GM19468 (cell line): Measurements from ENCODE around the gene IL22RA1.

Experiments used
- ATAC-seq: cut with Tn5 transposase; IDR thresholded peaks from one replicate; pipeline ENCODE4 v1.9.1; 2021; ENCODE audit warnings: mild to moderate bottlenecking, moderate library complexity, moderate number of reproducible peaks; ENCODE audit not compliant: unreplicated experiment; ENCODE audit errors: extremely low read depth

The IL22RA1 gene

DNA sequence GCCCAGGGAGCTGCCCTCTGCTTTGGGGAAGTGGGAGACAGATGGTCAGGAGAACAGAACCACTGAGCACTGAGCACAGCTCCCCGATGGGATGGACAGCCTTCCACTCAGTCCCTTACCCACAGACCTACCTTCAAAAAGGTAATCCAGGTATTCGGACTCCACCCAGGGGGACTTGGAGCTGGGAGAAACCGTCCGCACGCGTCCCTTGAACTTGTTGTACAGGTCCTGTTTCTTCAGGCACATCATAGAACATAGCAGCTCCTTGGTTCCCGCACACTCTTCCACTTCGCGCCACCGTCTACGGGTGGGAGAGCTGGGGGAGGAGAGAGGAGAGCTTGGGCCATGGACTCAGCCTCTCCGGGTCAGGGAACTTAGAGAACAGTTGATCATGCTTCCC is 26.3 kb upstream of the IL22RA1 start:
- ATAC-seq, result no peak

DNA sequence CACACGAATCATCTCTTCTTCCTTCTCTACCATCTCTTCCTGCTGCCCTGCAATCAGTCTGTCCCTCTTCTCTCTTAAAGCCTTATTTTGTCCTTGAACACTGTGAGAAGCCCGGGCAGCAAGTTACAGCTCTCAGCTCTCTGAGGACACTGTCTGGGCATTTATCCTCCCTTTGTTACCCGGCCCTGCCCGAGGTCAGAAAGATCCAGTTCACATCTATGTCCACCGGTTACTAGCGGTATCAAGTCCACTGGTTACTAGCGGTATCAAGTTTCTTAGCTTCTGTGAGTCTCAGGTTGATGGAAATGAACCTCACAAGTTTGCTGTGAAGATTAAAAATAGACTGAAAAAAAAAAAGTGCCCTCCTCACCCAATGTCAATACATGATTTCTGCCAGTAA is 25.3 kb upstream of the IL22RA1 start:
- ATAC-seq, result no peak

DNA sequence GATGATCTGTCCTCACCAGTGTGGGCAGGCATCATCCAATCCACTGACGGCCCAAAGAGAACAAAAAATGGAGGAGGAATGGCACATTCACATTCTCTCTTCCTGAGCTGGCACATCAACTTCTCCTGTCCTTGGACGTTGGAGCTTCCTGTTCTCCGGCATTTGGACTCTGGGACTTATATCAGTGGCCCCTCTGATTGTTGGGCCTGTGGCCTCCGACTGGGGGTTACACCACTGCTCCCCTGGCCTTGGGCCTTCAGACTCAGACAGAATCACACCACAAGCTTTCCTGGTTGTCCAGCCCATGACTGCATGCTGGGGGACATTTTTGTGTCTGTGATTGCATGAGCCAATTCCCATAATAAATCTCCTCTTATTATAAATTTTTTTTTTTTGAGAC is 24.1 kb upstream of the IL22RA1 start:
- ATAC-seq, result no peak

DNA sequence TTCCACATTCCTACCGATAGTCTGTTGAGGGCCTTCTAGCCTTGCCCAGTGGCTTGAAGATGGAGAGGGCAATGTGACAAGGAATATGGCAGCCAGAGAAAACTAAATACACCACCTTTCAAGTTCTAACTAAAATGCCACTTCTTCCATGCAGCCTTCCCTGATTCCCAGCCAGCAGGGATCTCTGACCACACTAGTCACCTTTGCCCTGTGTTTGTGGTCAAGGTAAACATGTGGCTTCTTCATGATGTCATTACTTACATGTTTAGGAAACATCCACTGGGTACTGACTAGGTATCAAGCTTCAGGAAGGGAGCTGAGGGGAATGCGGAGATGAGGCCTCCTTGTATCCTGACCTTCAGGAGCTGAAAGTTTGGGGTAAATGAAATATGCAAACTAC is 22.6 kb upstream of the IL22RA1 start:
- ATAC-seq, result no peak

DNA sequence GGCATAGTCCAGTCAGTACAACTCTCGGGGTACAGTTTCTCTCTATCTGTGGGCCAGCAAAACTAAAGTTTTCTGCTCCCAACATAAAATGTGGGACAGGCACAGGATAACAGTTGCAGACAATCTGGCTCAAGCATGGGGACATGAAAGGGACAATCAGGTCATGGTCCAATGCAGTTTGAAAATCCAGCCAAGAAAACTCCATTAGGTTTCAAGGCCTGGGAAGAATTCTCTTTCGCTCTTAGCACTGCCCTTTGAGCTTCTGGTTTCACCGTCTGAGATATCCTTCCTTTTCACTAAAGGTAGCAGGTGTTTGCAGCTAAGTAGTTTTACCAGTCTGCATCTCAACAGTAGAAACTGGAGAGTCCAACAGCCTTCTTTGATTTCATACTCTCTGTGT is 21.1 kb upstream of the IL22RA1 start:
- no peak for ATAC-seq

DNA sequence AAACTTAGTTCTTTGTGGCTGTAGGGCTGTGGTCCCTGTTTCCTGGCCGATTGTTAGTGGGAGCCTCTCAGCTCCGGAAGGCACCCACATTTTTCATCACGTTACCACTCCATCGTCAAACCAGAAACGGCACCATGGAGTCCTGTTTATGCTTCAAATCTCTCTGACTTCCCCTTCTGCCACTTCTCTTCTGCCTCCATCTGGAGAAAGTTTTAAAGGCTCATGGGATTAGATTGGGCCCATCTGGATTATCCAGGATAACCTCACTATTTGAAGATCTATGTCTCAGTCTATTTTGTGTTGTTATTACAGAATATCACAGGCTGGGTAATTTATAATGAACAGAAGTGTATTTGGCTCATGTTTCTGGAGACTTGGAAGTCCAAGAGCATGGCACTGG is 19.3 kb upstream of the IL22RA1 start:
- no peak for ATAC-seq

DNA sequence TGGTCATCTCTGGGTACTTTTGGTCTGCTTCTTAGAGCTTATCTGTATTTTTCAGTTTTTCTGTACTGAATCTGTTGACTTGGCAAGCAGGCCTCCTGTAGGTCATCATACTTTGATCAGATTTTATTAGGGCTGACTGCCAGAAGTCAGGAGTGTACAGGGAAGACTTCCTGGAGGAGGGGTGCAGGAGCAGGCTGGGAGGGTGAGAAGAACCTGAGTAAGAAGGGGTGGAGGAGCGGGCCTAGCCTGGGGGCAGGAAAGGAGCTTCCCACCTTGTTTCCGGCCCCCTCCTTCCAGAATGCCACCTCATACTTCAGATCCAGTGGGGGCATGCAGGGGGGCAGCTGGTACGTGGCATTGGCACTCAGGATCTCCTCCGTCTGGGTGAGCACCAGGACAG is 18.3 kb upstream of the IL22RA1 start:
- ATAC-seq, result no peak

DNA sequence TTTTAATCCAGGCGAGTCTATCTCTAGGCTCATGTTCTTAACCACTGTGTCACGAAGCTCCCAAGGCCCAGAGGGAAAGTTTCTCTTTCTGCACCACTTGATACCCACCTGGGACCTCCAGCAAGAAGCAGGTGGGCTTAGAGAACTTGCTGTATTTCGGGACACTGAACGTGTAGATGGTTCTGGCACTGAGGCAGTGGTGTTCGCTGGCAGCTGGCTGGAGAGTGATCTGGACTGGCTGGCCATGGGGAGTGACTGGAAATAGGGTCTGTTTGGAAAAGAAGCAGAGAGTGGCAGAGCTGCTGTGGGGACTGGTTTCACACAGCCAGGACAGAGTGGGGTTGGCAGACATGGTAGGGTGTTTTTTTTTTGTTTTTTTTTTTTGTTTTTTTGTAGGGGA is 16.4 kb upstream of the IL22RA1 start:
- ATAC-seq, result no peak

DNA sequence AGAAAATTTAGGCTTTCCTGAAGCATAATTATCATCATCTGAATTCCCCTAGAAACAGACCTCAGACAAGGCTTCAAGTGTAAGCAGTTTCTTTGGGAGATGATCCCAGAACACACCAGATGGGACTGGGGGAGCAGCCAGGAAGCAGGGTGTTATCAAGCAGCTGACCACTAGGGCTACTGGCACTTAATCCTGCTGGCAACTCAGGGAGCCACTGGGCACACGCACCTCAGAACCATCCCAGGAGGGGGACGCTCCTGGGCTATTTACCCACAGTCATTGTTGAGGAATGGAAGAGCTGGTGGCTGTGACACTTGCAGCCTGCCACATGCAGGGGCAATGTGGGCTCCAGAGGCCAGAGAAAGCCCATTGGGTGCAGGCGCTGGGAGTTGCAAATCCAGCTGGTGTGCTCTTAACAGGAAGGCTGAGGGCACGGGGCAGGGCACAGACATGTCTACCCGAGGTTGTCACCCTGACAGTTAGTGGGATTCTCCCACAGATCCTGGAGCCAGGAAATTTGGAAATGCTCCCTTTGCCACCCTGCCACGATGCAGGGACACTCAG is 15.1 kb upstream of the IL22RA1 start:
- ATAC-seq, result no peak

DNA sequence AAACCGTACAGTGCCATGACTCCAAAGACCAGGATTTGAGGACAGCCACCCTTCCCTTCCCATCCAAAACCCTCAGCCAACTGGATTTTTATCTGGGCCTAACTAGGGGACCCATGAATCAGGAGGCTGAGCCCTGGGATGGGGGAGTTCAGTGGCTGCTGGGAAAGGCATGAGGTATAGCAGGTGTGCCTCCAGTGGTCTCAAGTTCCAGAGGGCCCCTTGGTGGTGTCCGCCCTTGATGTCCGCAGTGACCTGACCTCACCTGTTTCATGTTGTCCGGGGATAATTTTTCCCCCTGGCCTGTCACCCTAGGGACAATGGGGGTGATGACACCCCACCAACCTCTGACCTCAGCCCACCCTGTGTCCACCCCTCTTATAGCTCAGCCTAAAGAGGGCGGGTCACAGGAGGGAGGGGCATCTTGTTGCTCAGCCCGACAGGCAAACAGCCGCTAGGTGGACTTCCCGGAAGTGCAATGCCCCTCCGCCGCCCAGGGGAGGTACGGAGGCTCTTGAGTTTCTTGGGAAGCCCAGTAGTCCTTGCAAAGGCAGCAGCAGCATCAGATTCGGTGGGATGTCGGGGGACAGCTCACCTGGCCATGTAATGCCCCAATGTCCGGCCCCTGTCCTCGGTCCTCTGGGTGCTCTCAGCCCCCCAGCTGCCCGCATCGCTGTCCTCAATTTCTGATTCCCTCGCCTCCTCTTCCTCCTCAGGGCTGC is 13.8 kb upstream of the IL22RA1 start:
- no peak for ATAC-seq

DNA sequence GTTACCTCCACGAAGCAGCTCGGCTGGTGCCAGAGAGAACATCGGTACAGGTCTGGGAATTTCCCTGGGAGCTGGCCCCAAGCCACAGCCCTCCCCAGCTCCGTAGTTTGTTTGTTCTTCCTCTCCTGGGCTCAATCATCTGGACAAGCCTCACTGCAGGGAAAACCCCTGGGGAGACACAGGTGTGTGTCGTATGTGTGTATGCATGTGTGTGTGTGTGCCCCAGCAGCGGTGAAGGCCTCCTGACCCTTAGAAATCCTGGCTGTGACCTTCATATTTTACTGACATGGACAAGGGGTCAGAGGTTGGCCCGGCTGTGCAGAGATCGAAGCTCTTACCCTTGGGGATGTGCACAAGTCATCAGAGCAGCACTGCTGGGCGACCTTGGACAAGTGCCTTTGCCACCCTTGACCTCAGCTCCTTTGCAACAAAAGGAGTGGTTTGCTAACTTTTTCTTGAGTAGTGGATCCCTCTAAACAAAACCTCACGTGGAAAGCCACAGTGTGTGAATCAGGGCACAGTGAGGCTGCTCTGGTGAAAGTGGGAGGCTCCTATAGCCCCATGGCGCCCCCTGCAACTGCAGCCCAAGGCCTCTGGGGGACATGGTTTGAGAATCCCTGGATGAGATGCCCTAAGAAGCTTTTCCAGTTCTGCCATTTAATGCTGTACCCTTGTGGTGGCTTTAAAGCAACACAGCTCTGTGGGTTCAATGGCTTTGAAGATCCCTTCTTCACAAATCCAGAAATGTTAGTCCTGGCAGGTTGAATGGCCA is 12.3 kb upstream of the IL22RA1 start:
- ATAC-seq, result no peak

DNA sequence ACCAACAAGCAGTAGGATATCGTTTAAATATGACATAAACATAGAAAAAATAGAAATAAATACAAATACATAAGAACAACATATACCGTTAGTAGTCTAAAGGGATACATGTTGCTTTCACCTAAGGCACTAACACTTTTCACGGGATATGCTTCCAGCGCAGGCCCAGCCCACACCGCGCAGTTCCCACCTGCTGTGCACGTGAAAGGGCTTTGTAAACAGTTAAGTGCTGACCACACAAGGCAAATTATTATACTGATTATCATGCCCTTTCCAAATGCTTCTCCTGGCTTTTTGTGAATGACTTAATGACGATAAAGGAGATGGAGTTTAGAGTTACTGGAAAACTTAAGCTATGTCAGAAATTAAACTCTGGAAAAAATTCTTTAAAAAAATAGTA is 11.3 kb upstream of the IL22RA1 start:
- no peak for ATAC-seq

DNA sequence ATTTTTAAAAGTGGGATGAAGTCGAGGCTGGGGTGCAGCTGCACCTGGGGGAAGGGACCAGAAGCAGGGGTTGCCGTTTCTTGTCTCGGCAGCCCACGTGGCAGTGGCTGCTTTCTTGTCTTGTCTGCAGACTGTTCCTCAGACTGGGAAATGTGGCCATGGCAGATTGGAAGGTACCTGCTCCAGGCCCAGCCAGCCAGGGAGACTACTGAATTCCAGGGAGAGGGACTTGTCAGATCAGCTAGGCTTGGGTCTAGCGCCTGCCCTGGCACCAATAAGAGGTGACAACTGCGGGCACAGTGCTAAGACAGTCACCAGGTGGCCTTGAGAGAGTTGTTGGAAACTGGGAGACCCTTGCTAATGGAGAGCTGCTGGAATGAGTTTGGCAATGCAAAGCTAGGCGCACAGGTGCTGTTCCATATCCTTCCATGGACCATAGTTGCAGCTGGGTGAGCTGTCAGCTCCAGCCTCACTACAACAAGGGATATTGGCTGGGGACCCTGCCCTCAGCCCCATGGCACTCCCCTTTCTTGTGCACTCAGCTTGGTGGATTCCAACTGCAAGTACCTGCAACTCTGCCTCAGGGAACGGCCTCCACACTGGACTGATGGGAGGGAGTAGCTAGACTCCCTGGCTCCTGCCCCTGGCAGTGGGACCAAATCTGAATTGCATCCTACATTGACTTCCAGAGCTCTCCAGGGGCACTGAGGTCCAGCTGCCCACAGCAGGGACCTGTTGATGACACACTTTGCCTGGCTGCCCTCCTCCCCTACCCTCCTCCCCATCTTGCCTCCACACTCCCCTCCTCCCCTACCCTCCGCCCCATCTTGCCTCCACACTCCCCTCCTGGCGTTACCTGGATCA is 9.9 kb upstream of the IL22RA1 start:
- ATAC-seq, result no peak

DNA sequence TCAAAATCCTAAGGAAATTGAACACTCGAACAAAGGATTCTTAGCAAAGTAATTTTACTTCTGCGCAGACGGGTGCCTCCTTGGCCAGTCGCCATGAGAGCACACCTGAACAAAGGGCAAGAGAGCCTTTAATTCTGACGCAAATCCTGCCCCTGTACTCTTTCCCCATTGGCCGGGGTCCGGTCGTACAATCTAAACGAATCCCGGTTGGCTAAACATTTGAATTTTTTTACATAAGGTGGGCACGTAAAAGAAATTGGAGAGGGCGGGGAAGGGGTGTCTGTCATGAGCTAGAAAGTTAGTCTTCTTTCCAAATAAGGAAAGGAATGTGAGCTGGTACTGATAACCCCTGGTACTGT is 8.2 kb upstream of the IL22RA1 start:
- no peak for ATAC-seq

DNA sequence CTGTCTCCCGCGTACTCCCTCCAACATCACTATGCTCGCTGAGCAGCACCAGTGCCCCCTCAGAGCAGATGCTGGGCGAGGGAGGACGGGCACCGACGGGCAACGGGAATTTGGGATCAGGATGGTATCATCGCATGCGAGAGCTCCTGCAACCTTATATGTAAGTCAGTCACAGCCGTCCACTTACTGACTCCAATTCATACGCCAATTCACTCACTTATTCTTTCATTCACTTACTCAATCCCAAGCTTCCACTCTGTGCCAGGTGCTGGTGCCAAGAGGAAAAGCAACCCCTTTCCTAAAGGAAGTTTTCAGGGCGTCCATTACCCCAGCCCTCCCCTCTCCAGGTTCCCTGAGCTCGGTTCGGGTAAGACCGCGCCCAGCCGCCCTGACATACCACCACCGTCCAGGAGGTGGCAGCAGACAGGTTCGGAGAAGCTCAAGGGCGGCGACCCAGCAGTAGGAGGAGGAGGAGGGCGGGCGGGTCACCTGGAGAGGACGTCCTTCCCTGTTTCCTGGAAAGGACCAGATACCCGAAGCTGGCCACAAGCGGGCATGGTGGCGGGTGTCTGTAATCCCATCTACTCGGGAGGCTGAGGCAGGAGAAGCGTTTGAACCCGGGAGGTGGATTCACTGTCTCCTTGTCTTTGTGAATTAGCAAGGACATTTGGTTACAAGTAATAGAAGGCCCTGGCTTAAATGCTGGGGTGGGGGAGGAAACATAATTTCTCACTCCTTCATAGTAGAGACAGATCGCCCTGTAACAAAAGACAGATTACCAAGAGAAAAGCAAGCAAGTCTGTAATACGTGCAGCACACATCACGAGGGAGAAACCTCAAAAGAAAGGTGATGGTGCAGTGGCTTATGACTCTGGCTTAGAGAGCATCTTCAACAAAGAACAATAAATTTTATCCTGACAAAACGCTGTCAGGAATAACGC is 7.6 kb upstream of the IL22RA1 start:
- ATAC-seq, result no peak

DNA sequence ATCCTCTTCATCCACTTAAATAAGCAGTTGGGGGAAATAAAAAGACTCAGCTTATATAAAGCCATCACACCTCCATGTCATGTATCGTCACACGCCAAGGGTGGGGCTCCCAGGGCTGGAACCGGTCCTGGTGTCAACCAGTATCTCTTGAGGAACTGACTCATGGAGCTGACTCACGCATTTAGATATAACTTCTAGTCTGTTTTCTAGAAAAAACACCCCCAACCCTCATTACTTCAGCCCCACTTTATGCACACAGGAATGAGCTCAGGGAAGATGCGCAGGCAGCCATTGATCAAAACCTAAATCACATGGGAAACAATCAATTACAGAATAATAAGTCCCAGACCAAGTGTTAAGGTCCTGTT is 6.9 kb upstream of the IL22RA1 start:
- ATAC-seq, result no peak

DNA sequence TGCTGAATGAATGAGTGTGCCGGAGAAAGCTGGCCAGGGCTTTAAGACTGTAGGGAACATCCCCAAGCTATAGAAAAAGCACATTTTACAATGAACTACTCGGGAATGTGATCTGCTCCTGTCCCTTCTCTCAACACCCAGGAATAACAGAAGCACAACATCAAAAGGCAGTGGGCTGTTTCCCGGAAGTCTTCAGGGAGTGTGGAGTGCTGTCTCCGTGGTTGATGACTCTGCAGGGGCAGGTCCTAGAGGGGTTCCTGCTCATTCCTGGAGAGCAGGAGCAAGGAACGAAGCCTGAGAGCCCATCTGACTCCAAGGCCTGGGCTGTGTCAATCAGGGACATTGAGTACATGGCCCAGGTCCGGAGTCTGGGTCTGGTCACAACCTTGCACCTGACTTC is 4.9 kb upstream of the IL22RA1 start:
- no peak for ATAC-seq

DNA sequence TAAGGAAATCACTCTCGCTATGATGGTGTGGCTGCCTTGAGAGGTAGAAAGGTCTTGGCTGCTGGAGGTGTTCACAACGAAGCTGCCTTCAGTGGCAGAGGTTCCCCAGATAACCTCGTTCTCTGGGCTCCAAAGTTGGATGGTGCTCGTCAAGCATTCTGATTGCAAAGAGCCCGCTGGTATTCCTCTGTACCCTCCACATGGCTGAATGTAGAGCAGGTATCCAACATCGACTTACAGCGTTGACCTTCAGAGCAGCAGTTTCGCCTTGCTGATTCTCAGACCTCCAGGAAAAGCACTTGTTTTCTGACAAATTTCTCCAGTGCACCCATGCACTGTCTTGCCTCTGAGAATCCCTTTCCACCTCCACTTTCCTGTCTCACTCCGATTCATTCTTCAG is 4.3 kb upstream of the IL22RA1 start:
- no peak for ATAC-seq

DNA sequence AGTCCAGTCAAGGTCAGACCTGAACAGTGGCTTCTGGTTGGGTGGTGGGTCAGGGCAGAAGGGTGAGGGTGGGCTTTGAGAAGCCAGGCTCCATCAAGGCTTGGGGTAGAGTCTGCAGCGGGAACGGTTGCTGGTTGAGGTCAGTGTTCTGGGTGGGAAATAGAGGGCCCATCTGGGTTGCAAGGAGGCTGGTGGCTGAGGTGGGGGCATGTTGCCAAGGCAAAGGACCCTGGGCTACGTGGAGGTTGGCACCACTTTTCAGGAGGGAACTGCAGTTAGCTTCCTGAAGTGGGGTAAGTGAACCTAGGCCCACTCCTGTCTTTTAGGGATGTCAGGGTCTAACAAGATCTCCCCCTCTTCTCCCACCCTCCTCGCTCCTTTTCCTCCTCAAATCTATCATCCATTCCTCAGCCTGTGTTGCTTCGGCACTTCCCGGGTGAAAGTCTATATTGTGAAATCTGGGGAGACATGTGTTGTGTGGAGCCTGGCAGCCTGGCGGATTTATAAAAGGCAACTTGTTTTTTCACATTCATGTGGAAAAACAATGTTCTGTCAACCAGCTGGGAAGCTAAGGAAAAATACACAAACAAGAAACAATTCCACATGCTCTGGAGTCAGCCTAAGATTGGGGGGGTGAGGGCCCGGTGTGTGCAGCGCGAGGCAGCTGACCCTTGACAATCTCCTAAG is 1.5 kb downstream of the IL22RA1 start:
- ATAC-seq, result no peak
